HG02642 (cell line): ENCODE data around the gene PINK1.
A peak's percentile ranks its signal among the peaks of the same experiment; 100 is the strongest.
"Not testable (repeated sequence)": the region's sequence is repeated elsewhere in the genome, so short reads cannot be mapped to it uniquely, and the experiment has no call there.

Source experiments
- ATAC-seq: cut with Tn5 transposase; IDR thresholded peaks from one replicate; pipeline ENCODE4 v1.9.1; 2021; ENCODE audit warnings: mild to moderate bottlenecking; ENCODE audit not compliant: unreplicated experiment, poor library complexity

Gene PINK1

DNA sequence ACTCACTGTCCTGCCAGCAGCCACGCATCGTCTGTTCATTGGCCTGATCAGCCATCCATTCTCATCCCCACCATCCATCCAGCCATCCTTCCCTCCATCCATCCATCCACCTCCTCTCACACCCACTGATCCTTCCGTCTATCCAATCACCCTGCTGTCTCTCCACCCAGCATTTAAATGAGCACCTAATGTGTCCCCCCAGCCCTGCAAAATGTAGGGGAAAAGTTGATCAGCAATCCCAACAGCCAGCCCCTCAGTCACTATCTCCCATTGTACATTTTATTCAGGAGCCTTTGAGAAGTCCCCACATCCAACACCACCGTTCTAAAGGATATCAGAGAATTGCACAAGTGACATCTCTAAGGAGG is 39.0 kb downstream of the PINK1 start:
- no peak for ATAC-seq

- ATAC-seq = not testable (repeated sequence)
These were observed 40.4 kb downstream of the PINK1 start for GRCh38 chr1:20673626-20674025.

DNA sequence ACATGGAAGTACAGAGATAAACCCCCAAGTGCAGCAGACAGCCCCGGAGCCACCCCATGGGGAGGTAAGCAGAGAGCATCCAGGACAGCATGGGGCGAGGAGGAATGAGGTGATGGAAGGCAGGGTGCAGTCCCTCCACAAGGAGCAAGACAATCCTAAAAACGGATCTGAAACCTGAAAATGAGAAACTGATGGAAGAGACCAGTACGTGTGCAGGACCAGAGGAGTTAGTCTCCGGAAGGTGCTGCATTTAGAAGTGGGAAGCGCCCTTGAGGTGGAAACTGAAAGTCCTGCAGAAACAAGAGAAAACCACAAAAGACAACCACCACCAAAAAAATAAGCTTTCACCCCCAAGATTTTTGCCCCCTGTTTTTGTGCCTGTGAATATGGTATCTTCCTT is 45.3 kb downstream of the PINK1 start:
- no peak for ATAC-seq

DNA sequence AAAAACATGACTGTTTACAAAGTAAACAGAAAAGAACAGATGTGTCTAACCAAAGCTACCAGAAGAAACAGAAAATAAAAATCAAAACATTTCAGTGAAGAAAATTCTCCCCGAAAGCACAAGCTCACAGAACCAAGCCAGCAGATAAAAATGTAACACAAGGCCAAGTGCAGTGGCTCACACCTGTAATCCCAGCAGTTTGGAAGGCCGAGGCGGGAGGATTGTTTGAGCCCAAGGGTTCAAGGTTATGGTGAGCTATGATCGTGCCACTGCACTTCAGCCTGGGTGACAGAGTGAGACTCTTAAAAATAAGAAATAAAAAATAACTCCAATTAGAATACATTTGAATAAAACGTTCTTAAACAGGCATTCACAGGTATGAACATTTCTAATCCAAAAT is 47.0 kb downstream of the PINK1 start:
- no peak for ATAC-seq

DNA sequence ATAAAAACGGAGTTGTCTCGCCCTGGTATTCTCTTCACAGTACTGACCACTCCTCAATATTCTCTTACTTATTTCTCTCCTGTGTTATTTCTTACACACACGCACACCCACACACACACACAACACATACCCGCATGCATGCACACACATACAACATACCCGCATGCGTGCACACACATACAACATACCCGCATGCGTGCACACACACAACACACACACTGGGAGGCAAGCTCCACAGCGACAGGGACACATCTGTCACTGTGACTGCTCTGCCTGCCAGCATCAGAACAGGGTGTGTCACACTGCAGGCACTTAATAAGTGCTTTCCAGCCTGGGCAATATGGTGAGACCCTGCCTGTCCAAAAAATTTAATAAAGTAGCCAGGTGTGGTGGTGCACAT is 48.7 kb downstream of the PINK1 start:
- no peak for ATAC-seq

- no peak for ATAC-seq
These were observed 49.4 kb downstream of the PINK1 start for GRCh38 chr1:20682571-20683236.

GRCh38 chr1:20683614-20684013 is 50.4 kb downstream of the PINK1 start:
- ATAC-seq = no peak

GRCh38 chr1:20684050-20684620 is 50.9 kb downstream of the PINK1 start:
- ATAC-seq = no peak

GRCh38 chr1:20684651-20685050 is 51.4 kb downstream of the PINK1 start:
- ATAC-seq = no peak

- ATAC-seq = no peak
These were observed 51.9 kb downstream of the PINK1 start for GRCh38 chr1:20685099-20685662.

GRCh38 chr1:20685741-20686140 is 52.5 kb downstream of the PINK1 start:
- ATAC-seq = no peak

GRCh38 chr1:20686883-20687725 is 53.8 kb downstream of the PINK1 start:
- ATAC-seq = no peak

GRCh38 chr1:20689645-20690056 is 56.4 kb downstream of the PINK1 start:
- ATAC-seq = no peak

GRCh38 chr1:20691872-20692271 is 58.6 kb downstream of the PINK1 start:
- no peak for ATAC-seq

GRCh38 chr1:20693623-20694022 is 60.4 kb downstream of the PINK1 start:
- ATAC-seq = no peak

- ATAC-seq = no peak
These were observed 62.3 kb downstream of the PINK1 start for GRCh38 chr1:20695515-20695914.

GRCh38 chr1:20696397-20697333 is 63.4 kb downstream of the PINK1 start:
- peak; percentile 72 for ATAC-seq

- ATAC-seq = no peak
These were observed 64.3 kb downstream of the PINK1 start for GRCh38 chr1:20697563-20697962.

DNA sequence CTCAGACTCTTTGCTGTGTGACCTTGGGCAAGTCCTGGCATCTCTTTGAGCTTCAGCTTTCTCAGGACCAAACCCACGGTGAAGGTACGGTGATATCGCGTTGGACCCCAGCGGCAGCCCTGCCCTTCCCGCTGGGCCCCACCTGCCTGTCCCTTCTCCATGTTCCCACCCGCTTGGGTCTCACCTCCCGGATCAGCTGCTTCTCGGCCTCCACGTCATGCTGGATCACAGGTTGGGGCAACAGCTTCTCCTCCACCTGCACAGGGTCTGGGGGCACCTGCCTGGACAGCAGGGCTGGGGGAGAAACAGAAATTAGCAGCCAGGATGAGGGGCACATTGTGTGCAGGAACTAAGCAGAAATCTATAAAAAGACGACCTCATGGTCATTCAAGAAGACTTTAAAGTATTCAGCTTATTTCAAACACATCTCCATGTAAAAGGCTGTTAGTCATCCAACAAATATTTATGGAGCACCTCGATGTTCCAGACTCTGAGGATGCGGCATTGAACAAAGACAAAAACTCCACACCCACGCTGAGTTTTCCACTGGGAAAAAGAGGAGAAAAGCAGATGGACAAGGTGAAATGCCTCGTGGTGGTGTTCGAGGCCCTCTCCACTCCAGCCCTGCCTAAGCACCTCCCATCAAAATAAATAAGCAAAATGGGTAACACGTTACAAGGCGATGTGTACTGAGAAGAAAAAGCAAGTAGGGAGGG is 65.1 kb downstream of the PINK1 start:
- ATAC-seq = no peak
